GM23248 (cell line): ENCODE measurements around the gene ADPRH. TPM values are rescaled to one million over a fixed set of nuclear protein-coding genes. Genes with fewer than 3 reads are reported as not detected.
A peak's percentile ranks its signal among the peaks of the same experiment; 100 is the strongest.

Experiments used
- DNase-seq: peaks from one replicate; pipeline ENCODE4 v3.0.0-alpha.2; 2015
- H2AFZ ChIP-seq: fragments of 200-600 bp; sonication (generic); 2 replicates; pipeline ENCODE4 v1.6.1; 2016; ENCODE audit warnings: antibody characterized with exemption
- H3F3A ChIP-seq: fragments of 200-600 bp; sonication (generic); 2 replicates; pipeline ENCODE4 v1.6.1; 2016; ENCODE audit warnings: mild to moderate bottlenecking, antibody characterized with exemption, mixed run types; ENCODE audit not compliant: insufficient read depth
- H3K27ac ChIP-seq: fragments of 200-600 bp; sonication (generic); 2 replicates; pipeline ENCODE4 v1.5.1; 2016; ENCODE audit warnings: mild to moderate bottlenecking
- H3K27me3 ChIP-seq: fragments of 200-600 bp; sonication (generic); replicated peaks from 2 replicates; pipeline ENCODE4 v1.6.1; 2016; ENCODE audit warnings: mild to moderate bottlenecking; ENCODE audit not compliant: insufficient read depth
- H3K36me3 ChIP-seq: fragments of 200-600 bp; sonication (generic); 2 replicates; pipeline ENCODE4 v1.6.1; 2016; ENCODE audit warnings: low read depth, mild to moderate bottlenecking
- H3K4me1 ChIP-seq: fragments of 200-600 bp; sonication (generic); 2 replicates; pipeline ENCODE4 v1.6.1; 2016; ENCODE audit warnings: mild to moderate bottlenecking; ENCODE audit not compliant: insufficient read depth
- H3K4me2 ChIP-seq: fragments of 200-600 bp; sonication (generic); one replicate; pipeline ENCODE4 v1.6.1; 2016; ENCODE audit warnings: mild to moderate bottlenecking; ENCODE audit not compliant: unreplicated experiment
- H3K4me3 ChIP-seq: fragments of 200-600 bp; sonication (generic); 2 replicates; pipeline ENCODE4 v1.5.1; 2016; ENCODE audit warnings: mild to moderate bottlenecking
- H3K79me2 ChIP-seq: fragments of 200-600 bp; sonication (generic); 2 replicates; pipeline ENCODE4 v1.6.1; 2016; ENCODE audit warnings: mild to moderate bottlenecking; ENCODE audit not compliant: insufficient read depth
- H3K9ac ChIP-seq: fragments of 200-600 bp; sonication (generic); 2 replicates; pipeline ENCODE4 v1.6.1; 2016; ENCODE audit warnings: mild to moderate bottlenecking
- H3K9me2 ChIP-seq: fragments of 200-600 bp; sonication (generic); 2 replicates; pipeline ENCODE4 v1.6.1; 2016; ENCODE audit warnings: mixed run types, mild to moderate bottlenecking, moderate library complexity; ENCODE audit not compliant: insufficient read depth
- H3K9me3 ChIP-seq: fragments of 200-600 bp; sonication (generic); one replicate; pipeline ENCODE4 v1.6.1; 2017; ENCODE audit warnings: low read depth
- H4K20me1 ChIP-seq: fragments of 200-600 bp; sonication (generic); 2 replicates; pipeline ENCODE4 v1.6.0; 2016; ENCODE audit not compliant: insufficient read depth
- EZH2 ChIP-seq: fragments of 200-600 bp; sonication (generic); IDR thresholded peaks from 2 replicates; pipeline ENCODE4 v1.6.1; 2018; ENCODE audit warnings: antibody characterized with exemption, mild to moderate bottlenecking; ENCODE audit not compliant: insufficient read depth, poor library complexity, severe bottlenecking
- EZH2phosphoT487 ChIP-seq: fragments of 200-600 bp; sonication (generic); IDR thresholded peaks from 2 replicates; pipeline ENCODE4 v1.6.1; 2018; ENCODE audit warnings: antibody characterized with exemption, moderate library complexity, mild to moderate bottlenecking, low read depth; ENCODE audit not compliant: insufficient read depth
- WGBS, 2 experiments: methylation state at CpG; one replicate each; pipeline ENCODE4 v1.1.6; 2015 to 2017; ENCODE audit warnings: low lambda C conversion rate in 2 of 2, low coverage in 1 of 2; ENCODE audit errors: missing lambda C conversion rate in 2 of 2; 5-methylcytosine and 5-hydroxymethylcytosine counted together
- in situ Hi-C: fragments of 300-500 bp; cut with MboI; formaldehyde crosslinking; loops from 2 replicates; pipeline ENCODE4 v1.15.0; 2020
- polyA plus RNA-seq: library from polyadenylated mRNA; unstranded; fragments of >200 nt; fragmentation: Nextera tagmentation; extraction: Ambion mirVana; gene quantifications from 2 replicates; pipeline ENCODE4 v1.2.1, GENCODE V29; 2016
- total RNA-seq: library from RNA; depleted of rRNA; stranded (reverse); fragments of >200 nt; shearing (Covaris generic); gene quantifications from 2 replicates; pipeline ENCODE4 v1.2.3, GENCODE V29; 2014

ADPRH gene
- total and polyA plus RNA-seq, 2 experiments from 2014 or later: 2.1 to 2.3 TPM

DNA sequence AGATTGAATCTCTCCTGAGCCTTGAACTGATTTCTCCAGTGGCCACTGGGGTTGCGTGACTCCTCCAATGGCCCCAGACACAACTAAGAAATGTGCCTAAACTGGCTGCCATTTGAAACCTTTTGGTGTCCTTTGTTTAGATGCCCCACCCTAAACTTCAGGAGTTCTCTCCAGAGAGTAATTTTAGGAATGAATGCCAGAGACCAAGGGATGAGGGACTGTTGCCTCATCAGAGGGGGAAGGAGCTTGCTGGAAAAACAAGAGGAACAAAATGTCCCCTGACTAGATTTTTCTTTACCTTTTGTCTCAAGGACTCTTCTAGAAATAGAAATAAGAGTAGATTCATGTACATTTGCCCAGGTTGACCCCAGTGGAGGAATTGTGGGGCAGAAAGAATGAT, 8.1 kb upstream of the ADPRH start:
- DNase-seq: no peak
- Histone ChIP-seq H3K36me3 (no peaks in the 10 kb centered on the region), H3K4me3 (no peak overlapping the region), H3K27ac (no peak overlapping the region), H3K4me2 (no peak overlapping the region), H3K9me3 (no peaks in the 10 kb centered on the region), H3K4me1 (no peaks in the 10 kb centered on the region), H3F3A (no peaks in the 10 kb centered on the region), H3K9ac (no peak overlapping the region), H3K9me2 (no peaks in the 10 kb centered on the region), H2AFZ (no peak overlapping the region), H3K27me3 (0 out of 2 replicates have a peak, but pooled peaks cover 2% of the 10 kb centered on the region), H3K79me2 (no peaks in the 10 kb centered on the region), H4K20me1 (no peaks in the 10 kb centered on the region)
- WGBS, 2 experiments: 94% methylated on average over 1 of the region's 1 CpG
- in situ Hi-C loops: no loop called here
- no peak for TF ChIP-seq EZH2phosphoT487
- no peak for TF ChIP-seq EZH2

- Histone ChIP-seq H4K20me1 (no peaks in the 10 kb centered on the region), H3K36me3 (no peaks in the 10 kb centered on the region), H3K27ac (no peak overlapping the region), H3K9ac (no peak overlapping the region), H3K4me1 (no peaks in the 10 kb centered on the region), H3K27me3 (0 out of 2 replicates have a peak, but pooled peaks cover 2% of the 10 kb centered on the region), H3F3A (no peaks in the 10 kb centered on the region), H3K4me2 (no peak overlapping the region), H2AFZ (no peak overlapping the region), H3K4me3 (no peak overlapping the region), H3K9me3 (no peaks in the 10 kb centered on the region), H3K79me2 (no peaks in the 10 kb centered on the region), H3K9me2 (no peaks in the 10 kb centered on the region)
- 34 to 36% methylated on average over 5 of the region's 5 CpGs for WGBS, 2 experiments
- TF ChIP-seq EZH2phosphoT487 (no peak), EZH2 (no peak)
- in situ Hi-C loops: no loop called here
- DNase-seq: no peak
These were observed 7.6 kb upstream of the ADPRH start for GRCh38 chr3:119571688-119572087.

GRCh38 chr3:119575507-119575906, 3.8 kb upstream of the ADPRH start:
- no peaks in the 10 kb centered on the region for H3K9me2 ChIP-seq
- in situ Hi-C loops: no loop called here
- no peak overlapping the region for H3K9ac ChIP-seq
- H3K27ac ChIP-seq: no peak overlapping the region
- no peaks in the 10 kb centered on the region for H3K4me1 ChIP-seq
- TF ChIP-seq EZH2: no peak
- no peak for TF ChIP-seq EZH2phosphoT487
- DNase-seq: no peak
- H3K9me3 ChIP-seq: no peaks in the 10 kb centered on the region
- H3K27me3 ChIP-seq: no peaks in the 10 kb centered on the region
- no peaks in the 10 kb centered on the region for H3K79me2 ChIP-seq
- H3K4me3 ChIP-seq: no peak overlapping the region
- no peak overlapping the region for H3K4me2 ChIP-seq
- H2AFZ ChIP-seq: no peak overlapping the region
- H3K36me3 ChIP-seq: no peaks in the 10 kb centered on the region
- no peaks in the 10 kb centered on the region for H4K20me1 ChIP-seq
- no peaks in the 10 kb centered on the region for H3F3A ChIP-seq

DNA sequence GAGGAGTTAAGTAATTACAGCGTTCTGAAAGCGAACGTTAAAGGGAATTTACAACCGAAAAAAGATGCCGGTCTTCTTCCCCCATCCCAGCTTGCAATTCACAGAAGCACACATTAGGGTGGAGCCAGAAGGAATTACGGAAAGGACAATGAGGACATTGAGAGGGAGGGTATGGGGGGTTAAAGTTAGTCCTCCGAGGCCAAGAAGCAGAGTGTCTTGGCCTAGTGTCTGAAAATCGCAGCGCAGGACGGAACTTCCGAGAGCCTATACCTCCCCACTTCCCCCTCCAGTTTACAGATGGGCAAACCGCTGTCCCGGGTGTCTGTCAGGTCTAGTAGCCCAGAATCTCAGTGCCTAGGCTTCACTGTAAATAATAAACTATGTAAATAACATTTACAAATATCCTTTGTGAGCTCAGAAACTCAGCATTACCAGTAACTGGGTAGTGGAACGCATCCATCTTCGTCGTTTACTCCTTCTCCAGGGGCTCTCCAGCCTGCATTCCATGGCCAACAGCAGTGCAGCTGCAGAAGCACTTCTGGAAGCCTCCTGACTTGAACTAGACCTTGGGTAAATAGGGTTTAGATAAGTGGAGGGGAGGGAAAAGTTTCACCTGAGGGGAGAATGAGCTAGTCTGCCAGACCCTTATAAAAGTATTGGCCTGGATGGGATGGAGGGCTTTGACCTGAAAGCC, 922 bp downstream of the ADPRH start:
- DNase-seq: peak; percentile 47
- Histone ChIP-seq H4K20me1 (no peaks in the 10 kb centered on the region), H3K4me2 (peak overlapping the region; percentile 89), H3K27ac (peak overlapping the region; percentile 34; the same call in 1 of the 2 replicates), H3K4me1 (no peaks in the 10 kb centered on the region), H3K9me2 (no peaks in the 10 kb centered on the region), H3K36me3 (no peaks in the 10 kb centered on the region), H3K9ac (peak overlapping the region; percentile 79), H3K27me3 (no peaks in the 10 kb centered on the region), H3K4me3 (peak overlapping the region; percentile 73), H3K79me2 (no peaks in the 10 kb centered on the region), H3K9me3 (no peaks in the 10 kb centered on the region), H2AFZ (peak overlapping the region; percentile 97), H3F3A (no peaks in the 10 kb centered on the region)
- no peak for TF ChIP-seq EZH2
- 18 to 19% methylated on average over 16 of the region's 16 CpGs for whole genome bisulfite sequencing, 2 experiments
- in situ Hi-C loops: no loop called here
